Common myeloid progenitor, CD34-positive (primary cell): ENCODE data around the gene MIA.
"Not testable (repeated sequence)": the region's sequence is repeated elsewhere in the genome, so short reads cannot be mapped to it uniquely, and the experiment has no call there.

ENCODE experiments used
- CTCF ChIA-PET: fragments of 350-600 bp; sonication (Branson Sonifier 250); formaldehyde crosslinking; loops from one replicate; lab custom pipeline; 2021; ENCODE audit warnings: antibody characterized with exemption; lab: Charles Lee
- POLR2A ChIA-PET: fragments of 350-600 bp; sonication (Branson Sonifier 250); formaldehyde crosslinking; loops from one replicate; lab custom pipeline; 2021; ENCODE audit warnings: antibody characterized with exemption; lab: Charles Lee
- DNase-seq, 3 donors: peaks; one replicate each; pipeline versions ENCODE4 v3.0.0 to v3.0.0-alpha.2; 2013
- H3K27ac ChIP-seq, 2 experiments: 1 replicate in 1 of 2; 2 replicates in 1 of 2; pipeline ENCODE4 v1.7.0; 2013; ENCODE audit warnings: inconsistent platforms in 2 of 2, low read length in 2 of 2, mild to moderate bottlenecking in 2 of 2, low read depth in 1 of 2, moderate library complexity in 1 of 2; ENCODE audit not compliant: severe bottlenecking in 2 of 2, insufficient read depth in 1 of 2, poor library complexity in 1 of 2
- H3K27me3 ChIP-seq, 5 experiments: replicated peaks in 2 of 5; 1 replicate in 3 of 5; 2 replicates in 2 of 5; pipeline versions ENCODE4 v1.6.1 to v1.7.0; 2013; ENCODE audit warnings: low read length in 4 of 5, mild to moderate bottlenecking in 2 of 5, moderate library complexity in 2 of 5, inconsistent platforms in 1 of 5; ENCODE audit not compliant: insufficient read depth in 5 of 5, control insufficient read depth in 4 of 5
- H3K36me3 ChIP-seq, 4 experiments: 1 replicate in 2 of 4; 2 replicates in 2 of 4; pipeline versions ENCODE4 v1.6.1 to v1.7.0; 2013; ENCODE audit warnings: low read length in 3 of 4, control low read depth in 1 of 4, mild to moderate bottlenecking in 1 of 4; ENCODE audit not compliant: control insufficient read depth in 4 of 4, insufficient read depth in 4 of 4
- H3K4me1 ChIP-seq, 4 experiments: 1 replicate in 3 of 4; 2 replicates in 1 of 4; pipeline versions ENCODE4 v1.6.1 to v1.7.1; 2013; ENCODE audit warnings: low read length in 3 of 4, mild to moderate bottlenecking in 3 of 4, control low read depth in 1 of 4, inconsistent platforms in 1 of 4, moderate library complexity in 1 of 4; ENCODE audit not compliant: control insufficient read depth in 4 of 4, insufficient read depth in 4 of 4; ENCODE audit errors: control extremely low read depth in 1 of 4
- H3K4me3 ChIP-seq, 7 experiments: 1 replicate in 4 of 7; 2 replicates in 3 of 7; pipeline versions ENCODE4 v1.5.1 to v1.7.0; 2013; ENCODE audit warnings: mild to moderate bottlenecking in 7 of 7, low read length in 6 of 7, moderate library complexity in 6 of 7, inconsistent platforms in 2 of 7, low read depth in 2 of 7, control low read depth in 1 of 7; ENCODE audit not compliant: insufficient read depth in 4 of 7, control insufficient read depth in 1 of 7; ENCODE audit errors: extremely low read depth in 1 of 7
- H3K9me3 ChIP-seq, 5 experiments: 1 replicate in 4 of 5; 2 replicates in 1 of 5; pipeline versions ENCODE4 v1.6.1 to v1.7.1; 2013; ENCODE audit warnings: low read length in 4 of 5, mild to moderate bottlenecking in 2 of 5, inconsistent platforms in 1 of 5, low read depth in 1 of 5, moderate library complexity in 1 of 5; ENCODE audit not compliant: control insufficient read depth in 4 of 5, insufficient read depth in 2 of 5; ENCODE audit errors: control extremely low read depth in 1 of 5
- WGBS: methylation state at CpG from one replicate; pipeline ENCODE4 v1.1.5; 2013; ENCODE audit not compliant: insufficient coverage; 5-methylcytosine and 5-hydroxymethylcytosine counted together

Gene MIA

GRCh38 chr19:40768869-40769268 is 6.5 kb upstream of the MIA start:
- Histone ChIP-seq H3K9me3 (peaks cover 0 to 2% (median 0%) of the 10 kb centered on the region in 5 experiments), H3K36me3 (peaks cover 9 to 34% (median 23%) of the 10 kb centered on the region in 4 experiments), H3K4me3 (no peak overlapping the region), H3K4me1 (peaks cover 0 to 4% (median 0%) of the 10 kb centered on the region in 4 experiments), H3K27me3 (no peaks in the 10 kb centered on the region), H3K27ac (no peak overlapping the region)
- WGBS, result 63% methylated on average over 2 of the region's 5 CpGs
- no peak for DNase-seq
- ChIA-PET CTCF (interaction anchor here (0.9 kb wide), 1 partner anchor 30 kb away, joined by 3 read pairs; the partner anchor contains the start of gene EGLN2), POLR2A (no interaction called here)

GRCh38 chr19:40771101-40771862 is 4.0 kb upstream of the MIA start:
- H3K4me3 ChIP-seq, H3K27ac ChIP-seq, H3K9me3 ChIP-seq, H3K27me3 ChIP-seq, POLR2A ChIA-PET: not testable (repeated sequence)
- CTCF ChIA-PET, result interaction anchor here (1.5 kb wide), 1 partner anchor 10 kb away, joined by 4 read pairs; no protein-coding TSS in a partner anchor
- H3K4me1 ChIP-seq, result peaks cover 0 to 12% (median 3%) of the 10 kb centered on the region in 4 experiments
- peaks cover 0 to 10% (median 2%) of the 10 kb centered on the region in 4 experiments for H3K36me3 ChIP-seq
- peak in 1 of 3 donors; percentile 14 for DNase-seq
- WGBS, result 95% methylated on average over 10 of the region's 10 CpGs

- Histone ChIP-seq H3K4me3 (no peak overlapping the region), H3K27me3 (no peaks in the 10 kb centered on the region), H3K36me3 (peaks cover 0 to 3% (median 0%) of the 10 kb centered on the region in 4 experiments), H3K4me1 (peaks cover 6 to 33% (median 18%) of the 10 kb centered on the region in 4 experiments), H3K9me3 (peaks cover 0 to 2% (median 0%) of the 10 kb centered on the region in 5 experiments), H3K27ac (no peak overlapping the region)
- CTCF ChIA-PET, result interaction anchor here (1.0 to 3.7 kb wide), 2 partner anchors 22 to 32 kb away, joined by 3 to 25 read pairs; partner anchors contain the start of gene EGLN2
- WGBS, result 97% methylated on average over 9 of the region's 10 CpGs
- POLR2A ChIA-PET, result interaction anchor here (0.5 to 3.7 kb wide), 2 partner anchors 23 kb away, joined by 5 to 28 read pairs; partner anchors contain the start of gene EGLN2
- no peak for DNase-seq
These were observed 306 bp downstream of the MIA start for GRCh38 chr19:40775632-40776022.

- 100% methylated on average over 1 of the region's 7 CpGs for WGBS
- CTCF ChIA-PET, result interaction anchor here (0.9 to 4.2 kb wide), 4 partner anchors 16 to 113 kb away, joined by 5 to 25 read pairs (median 15); partner anchors contain the start of gene EGLN2
- no peak overlapping the region for H3K27ac ChIP-seq
- DNase-seq, result no peak
- H3K27me3 ChIP-seq, result no peaks in the 10 kb centered on the region
- H3K4me3 ChIP-seq, result peak overlapping the region in 1 of 7 experiments; percentile 78
- POLR2A ChIA-PET, result interaction anchor here (2.8 to 3.7 kb wide), 2 partner anchors 23 to 31 kb away, joined by 9 to 28 read pairs; partner anchors contain the start of gene EGLN2
- peaks cover 0 to 2% (median 0%) of the 10 kb centered on the region in 5 experiments for H3K9me3 ChIP-seq
- peaks cover 6 to 33% (median 18%) of the 10 kb centered on the region in 4 experiments for H3K4me1 ChIP-seq
- peaks cover 0 to 3% (median under 1%) of the 10 kb centered on the region in 4 experiments for H3K36me3 ChIP-seq
These were observed 1.0 kb downstream of the MIA start for GRCh38 chr19:40776364-40776763.

GRCh38 chr19:40776932-40777644 is 1.8 kb downstream of the MIA start:
- H3K9me3 ChIP-seq, result no peaks in the 10 kb centered on the region
- ChIA-PET CTCF (interaction anchor here (0.6 to 4.2 kb wide), 11 partner anchors 10 to 207 kb away, joined by 3 to 25 read pairs (median 5); partner anchors contain the start of gene EGLN2), POLR2A (interaction anchor here (0.5 to 3.7 kb wide), 8 partner anchors 19 to 1489 kb away, joined by 4 to 28 read pairs (median 8); partner anchors contain the start of genes ACTMAP, COQ8B, EGLN2 and NUMBL)
- peak overlapping the region; percentile 94 for H3K27ac ChIP-seq
- peaks cover 0 to 4% (median 1%) of the 10 kb centered on the region in 4 experiments for H3K36me3 ChIP-seq
- no peaks in the 10 kb centered on the region for H3K27me3 ChIP-seq
- WGBS, result 2% methylated on average over 7 of the region's 13 CpGs
- H3K4me3 ChIP-seq, result peak overlapping the region; percentile 47 to 97 (median 78)
- peak; percentile 99 to 100 (median 100) for DNase-seq
- H3K4me1 ChIP-seq, result peaks cover 6 to 33% (median 18%) of the 10 kb centered on the region in 4 experiments

- H3K9me3 ChIP-seq, result no peaks in the 10 kb centered on the region
- WGBS, result 0% methylated on average over 7 of the region's 10 CpGs
- ChIA-PET CTCF (interaction anchor here (0.6 to 4.2 kb wide), 9 partner anchors 10 to 207 kb away, joined by 3 to 25 read pairs (median 5); partner anchors contain the start of gene EGLN2), POLR2A (interaction anchor here (0.5 to 3.7 kb wide), 11 partner anchors 20 to 1489 kb away, joined by 3 to 28 read pairs (median 5); partner anchors contain the start of genes ACTMAP, COQ8B, EGLN2 and NUMBL)
- no peak for DNase-seq
- no peaks in the 10 kb centered on the region for H3K27me3 ChIP-seq
- H3K4me1 ChIP-seq, result peaks cover 6 to 33% (median 18%) of the 10 kb centered on the region in 4 experiments
- H3K4me3 ChIP-seq, result peak overlapping the region; percentile 47 to 97 (median 78)
- peaks cover 0 to 4% (median 1%) of the 10 kb centered on the region in 4 experiments for H3K36me3 ChIP-seq
- H3K27ac ChIP-seq, result peak overlapping the region; percentile 94
These were observed 2.3 kb downstream of the MIA start for GRCh38 chr19:40777645-40777936.
